Panc1 (cell line): ENCODE measurements around the gene PMP22. TPM values are rescaled to one million over a fixed set of nuclear protein-coding genes. Genes with fewer than 3 reads are reported as not detected.

Source experiments
- ATAC-seq: fragments of 200-7000 bp; cut with Tn5 transposase; 2 replicates; pipeline ENCODE4 v1.9.1; 2020; ENCODE audit warnings: mild to moderate bottlenecking, moderate library complexity
- BruUV-seq: library from RNA; stranded (reverse); fragments of 400-500 nt; replicated peaks from 2 replicates; lab custom pipeline; 2021; lab: Mats Ljungman, UMichigan
- CTCF ChIA-PET: fragments of 300-600 bp; sonication (Branson Sonifier 250); formaldehyde crosslinking; loops from one replicate; lab custom pipeline; 2022; ENCODE audit warnings: antibody characterized with exemption; lab: Charles Lee
- POLR2A ChIA-PET: fragments of 300-600 bp; sonication (Branson Sonifier 250); formaldehyde crosslinking; loops from one replicate; lab custom pipeline; 2022; ENCODE audit warnings: antibody characterized with exemption; lab: Charles Lee
- DNase-seq: peaks from one replicate; pipeline ENCODE4 v3.0.0-alpha.2; 2010; ENCODE audit warnings: low read depth, low spot score
- H3K27ac ChIP-seq: 2 replicates; pipeline ENCODE4 v1.5.1; 2011; ENCODE audit warnings: mild to moderate bottlenecking, low read length, inconsistent platforms
- H3K27me3 ChIP-seq: fragments of 200-500 bp; sonication (Bioruptor generic); 2 replicates; pipeline ENCODE4 v1.6.0; 2014; ENCODE audit warnings: low read length, inconsistent platforms; ENCODE audit not compliant: control insufficient read depth, insufficient read depth
- H3K36me3 ChIP-seq: fragments of 200-500 bp; sonication (Bioruptor generic); 2 replicates; pipeline ENCODE4 v1.5.1; 2014; ENCODE audit warnings: inconsistent platforms, mild to moderate bottlenecking, low read length, moderate library complexity; ENCODE audit not compliant: control insufficient read depth, insufficient read depth
- H3K4me1 ChIP-seq: 2 replicates; pipeline ENCODE4 v1.5.1; 2011; ENCODE audit warnings: inconsistent platforms, mild to moderate bottlenecking, low read length, moderate library complexity; ENCODE audit not compliant: control insufficient read depth, insufficient read depth
- H3K4me3 ChIP-seq, 2 experiments: 2 replicates each; pipeline ENCODE4 v1.5.1; 2011 to 2012; ENCODE audit warnings: low read depth in 2 of 2, low read length in 2 of 2, mild to moderate bottlenecking in 2 of 2, inconsistent platforms in 1 of 2, moderate library complexity in 1 of 2
- H3K9me3 ChIP-seq: fragments of 200-500 bp; sonication (Bioruptor generic); 2 replicates; pipeline ENCODE4 v1.5.1; 2014; ENCODE audit warnings: low read depth, mild to moderate bottlenecking, inconsistent platforms, low read length, moderate library complexity; ENCODE audit not compliant: control insufficient read depth, insufficient read depth
- CTCF ChIP-seq: fragments of 450-650 bp; IDR thresholded peaks from 2 replicates; pipeline ENCODE4 v1.5.1; 2017; ENCODE audit warnings: mild to moderate bottlenecking
- POLR2AphosphoS5 ChIP-seq: IDR thresholded peaks from 2 replicates; pipeline ENCODE4 v1.6.1; 2012; ENCODE audit warnings: mild to moderate bottlenecking, low read depth, low read length, moderate library complexity
- SIN3A ChIP-seq: IDR thresholded peaks from 2 replicates; pipeline ENCODE4 v1.6.1; 2012; ENCODE audit warnings: low read depth, mild to moderate bottlenecking, low read length, moderate library complexity, borderline replicate concordance; ENCODE audit not compliant: insufficient read depth
- TCF7L2 ChIP-seq: IDR thresholded peaks from 2 replicates; pipeline ENCODE4 v1.6.1; 2011; ENCODE audit warnings: mild to moderate bottlenecking, low read depth, low read length, inconsistent platforms
- in situ Hi-C: cut with HindIII; loops from 2 replicates; pipeline ENCODE4 v1.10.0; 2016; ENCODE audit warnings: low sequenced_read_pairs, low pct_unique_long_range_greater_than_20kb
- intact Hi-C: fragments of 100-400 bp; cut with micrococcal nuclease; formaldehyde crosslinking; loops from one replicate; pipeline ENCODE4 v1.10.0; 2022; ENCODE audit not compliant: unreplicated experiment
- total RNA-seq: library from RNA; stranded (reverse); gene quantifications from one replicate; pipeline ENCODE4 v1.2.1, GENCODE V29; 2021; ENCODE audit not compliant: unreplicated experiment
- TF ChIP-seq, protein P1 (sequence below), 2 experiments: IDR thresholded peaks; 2 replicates each; pipeline ENCODE4 v1.6.1; 2011 to 2012; ENCODE audit warnings: low read depth in 2 of 2, control low read depth in 1 of 2, low read length in 1 of 2, mild to moderate bottlenecking in 1 of 2, moderate library complexity in 1 of 2; ENCODE audit not compliant: insufficient read depth in 1 of 2

PMP22 gene
- total RNA-seq, 1 experiment from 2014 or later, result 6.0 TPM

GRCh38 chr17:15281909-15282308 is 16.8 kb upstream of the PMP22 start:
- Histone ChIP-seq H3K36me3 (no peaks in the 10 kb centered on the region), H3K4me3 (no peak overlapping the region), H3K27me3 (no peaks in the 10 kb centered on the region), H3K27ac (no peak overlapping the region), H3K4me1 (no peaks in the 10 kb centered on the region), H3K9me3 (no peaks in the 10 kb centered on the region)
- intact Hi-C loops (no loop called here), in situ Hi-C loops (no loop called here)
- ChIA-PET POLR2A (no interaction called here), CTCF (no interaction called here)
- no TSS peak for BruUV-seq
- no peak for DNase-seq
- TF ChIP-seq TCF7L2, result no peak
- no peak for TF ChIP-seq SIN3A
- TF ChIP-seq, protein P1, sequence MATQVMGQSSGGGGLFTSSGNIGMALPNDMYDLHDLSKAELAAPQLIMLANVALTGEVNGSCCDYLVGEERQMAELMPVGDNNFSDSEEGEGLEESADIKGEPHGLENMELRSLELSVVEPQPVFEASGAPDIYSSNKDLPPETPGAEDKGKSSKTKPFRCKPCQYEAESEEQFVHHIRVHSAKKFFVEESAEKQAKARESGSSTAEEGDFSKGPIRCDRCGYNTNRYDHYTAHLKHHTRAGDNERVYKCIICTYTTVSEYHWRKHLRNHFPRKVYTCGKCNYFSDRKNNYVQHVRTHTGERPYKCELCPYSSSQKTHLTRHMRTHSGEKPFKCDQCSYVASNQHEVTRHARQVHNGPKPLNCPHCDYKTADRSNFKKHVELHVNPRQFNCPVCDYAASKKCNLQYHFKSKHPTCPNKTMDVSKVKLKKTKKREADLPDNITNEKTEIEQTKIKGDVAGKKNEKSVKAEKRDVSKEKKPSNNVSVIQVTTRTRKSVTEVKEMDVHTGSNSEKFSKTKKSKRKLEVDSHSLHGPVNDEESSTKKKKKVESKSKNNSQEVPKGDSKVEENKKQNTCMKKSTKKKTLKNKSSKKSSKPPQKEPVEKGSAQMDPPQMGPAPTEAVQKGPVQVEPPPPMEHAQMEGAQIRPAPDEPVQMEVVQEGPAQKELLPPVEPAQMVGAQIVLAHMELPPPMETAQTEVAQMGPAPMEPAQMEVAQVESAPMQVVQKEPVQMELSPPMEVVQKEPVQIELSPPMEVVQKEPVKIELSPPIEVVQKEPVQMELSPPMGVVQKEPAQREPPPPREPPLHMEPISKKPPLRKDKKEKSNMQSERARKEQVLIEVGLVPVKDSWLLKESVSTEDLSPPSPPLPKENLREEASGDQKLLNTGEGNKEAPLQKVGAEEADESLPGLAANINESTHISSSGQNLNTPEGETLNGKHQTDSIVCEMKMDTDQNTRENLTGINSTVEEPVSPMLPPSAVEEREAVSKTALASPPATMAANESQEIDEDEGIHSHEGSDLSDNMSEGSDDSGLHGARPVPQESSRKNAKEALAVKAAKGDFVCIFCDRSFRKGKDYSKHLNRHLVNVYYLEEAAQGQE (IDR thresholded peaks at IDR 0.05; ENCODE audit: insufficient read depth in 1 of 2, low read depth in 2 of 2, low read length in 1 of 2), result no peak
- no peak for TF ChIP-seq CTCF
- TF ChIP-seq POLR2AphosphoS5, result no peak
- no peak for ATAC-seq

GRCh38 chr17:15278924-15279477 is 13.9 kb upstream of the PMP22 start:
- BruUV-seq, result no TSS peak
- TF ChIP-seq TCF7L2, result no peak

GRCh38 chr17:15278380-15278779 is 13.3 kb upstream of the PMP22 start:
- intact Hi-C loops, result no loop called here
- Histone ChIP-seq H3K4me1 (no peaks in the 10 kb centered on the region), H3K27me3 (no peaks in the 10 kb centered on the region), H3K36me3 (no peaks in the 10 kb centered on the region), H3K27ac (no peak overlapping the region), H3K9me3 (no peaks in the 10 kb centered on the region), H3K4me3 (no peak overlapping the region)
- DNase-seq (no peak), ATAC-seq (no peak)
- ChIA-PET POLR2A (no interaction called here), CTCF (interaction anchor here (0.7 kb wide), 1 partner anchor 229 kb away, joined by 3 read pairs; no protein-coding TSS in a partner anchor)
- no TSS peak for BruUV-seq
- in situ Hi-C loops, result no loop called here
- TF ChIP-seq CTCF (no peak), TCF7L2 (no peak), SIN3A (no peak), POLR2AphosphoS5 (no peak)
- TF ChIP-seq, protein P1 (IDR thresholded peaks at IDR 0.05; ENCODE audit: insufficient read depth in 1 of 2, low read depth in 2 of 2, low read length in 1 of 2), result no peak

More at GRCh38 chr17:15278924-15279477, 13.9 kb upstream of the PMP22 start:
- H3K4me1 ChIP-seq, result no peaks in the 10 kb centered on the region
- H3K27ac ChIP-seq, result no peak overlapping the region
- no peaks in the 10 kb centered on the region for H3K9me3 ChIP-seq
- H3K4me3 ChIP-seq, result no peak overlapping the region
- in situ Hi-C loops, result no loop called here
- CTCF ChIA-PET, result interaction anchor here (0.7 kb wide), 1 partner anchor 230 kb away, joined by 3 read pairs; no protein-coding TSS in a partner anchor
- no peaks in the 10 kb centered on the region for H3K36me3 ChIP-seq
- DNase-seq (peak; percentile 78), ATAC-seq (no peak)
- intact Hi-C loops, result no loop called here
- no peaks in the 10 kb centered on the region for H3K27me3 ChIP-seq
- POLR2A ChIA-PET, result no interaction called here
